ENCODE results near the gene INSYN2A. TPM values are rescaled to one million over a fixed set of nuclear protein-coding genes. Genes with fewer than 3 reads are reported as not detected.

INSYN2A gene
- not detected for total RNA-seq

GRCh38 chr10:127196282-127197153, at the start of gene INSYN2A:
INSYN2A (minus strand) TSS chr10:127196591; CDS start chr10:127176395, 20,196 bp downstream.
- Histone ChIP-seq H3K4me1 (peaks cover 16% of the 10 kb centered on the region), H3K27ac (no peak within 1 kb of the TSS), H3K9me3 (no peaks in the 10 kb centered on the region), H3K27me3 (no peaks in the 10 kb centered on the region), H3K4me3 (no peak within 1 kb of the TSS), H3K36me3 (replicated peaks in 1 of 2; ENCODE audit: insufficient read depth in 1 of 2, low read depth in 2 of 2) (no peaks in the 10 kb centered on the region)
- ATAC-seq (peak; percentile 15), DNase-seq (peak in 2 of 4 donors; percentile 15 to 17)
- WGBS, 2 donors, result 16 to 57% methylated on average over 27 to 47 of the region's 81 CpGs
- intact Hi-C loops (cut with DNase I), result no loop called here
- no peak for TF ChIP-seq POLR2A (IDR thresholded peaks at IDR 0.05)

- Histone ChIP-seq H3K27me3 (no peaks in the 10 kb centered on the region), H3K9me3 (no peaks in the 10 kb centered on the region), H3K4me1 (no peaks in the 10 kb centered on the region), H3K36me3 (replicated peaks in 1 of 2; ENCODE audit: insufficient read depth in 1 of 2, low read depth in 2 of 2) (no peaks in the 10 kb centered on the region), H3K27ac (no peak overlapping the region), H3K4me3 (no peak overlapping the region)
- DNase-seq (no peak), ATAC-seq (no peak)
- WGBS, 2 donors, result 75 to 95% methylated on average over 10 of the region's 10 CpGs
- intact Hi-C loops (cut with DNase I), result no loop called here
- TF ChIP-seq POLR2A (IDR thresholded peaks at IDR 0.05) (no peak), CTCF (IDR thresholded peaks at IDR 0.05) (no peak)
Measured at GRCh38 chr10:127245456-127245855, 49.1 kb upstream of the INSYN2A start.

- WGBS, 2 donors, result 36 to 48% methylated on average over 4 of the region's 4 CpGs
- Histone ChIP-seq H3K36me3 (replicated peaks in 1 of 2; ENCODE audit: insufficient read depth in 1 of 2, low read depth in 2 of 2) (no peaks in the 10 kb centered on the region), H3K27ac (no peak overlapping the region), H3K27me3 (no peaks in the 10 kb centered on the region), H3K9me3 (no peaks in the 10 kb centered on the region), H3K4me3 (no peak overlapping the region), H3K4me1 (no peaks in the 10 kb centered on the region)
- no peak for ATAC-seq
- intact Hi-C loops (cut with DNase I), result no loop called here
- DNase-seq, result peak; percentile 13 to 45 (median 22)
- TF ChIP-seq POLR2A (IDR thresholded peaks at IDR 0.05) (no peak), CTCF (IDR thresholded peaks at IDR 0.05) (peak in 6 of 7 experiments; percentile 12 to 37 (median 26))
Measured at GRCh38 chr10:127243490-127244272, 47.3 kb upstream of the INSYN2A start.

- H3K27me3 ChIP-seq, result no peaks in the 10 kb centered on the region
- no peaks in the 10 kb centered on the region for H3K36me3 ChIP-seq (replicated peaks in 1 of 2; ENCODE audit: insufficient read depth in 1 of 2, low read depth in 2 of 2)
- WGBS, 2 donors, result 69 to 79% methylated on average over 3 of the region's 3 CpGs
- intact Hi-C loops (cut with DNase I), result no loop called here
- H3K9me3 ChIP-seq, result no peaks in the 10 kb centered on the region
- H3K4me3 ChIP-seq, result no peak overlapping the region
- no peak for TF ChIP-seq CTCF (IDR thresholded peaks at IDR 0.05)
- no peak for TF ChIP-seq POLR2A (IDR thresholded peaks at IDR 0.05)
- no peak for DNase-seq
- no peak overlapping the region for H3K27ac ChIP-seq
- ATAC-seq, result no peak
- H3K4me1 ChIP-seq, result no peaks in the 10 kb centered on the region
Measured at GRCh38 chr10:127242914-127243313, 46.5 kb upstream of the INSYN2A start.

- 69 to 74% methylated on average over 3 of the region's 3 CpGs for WGBS, 2 donors
- no peak overlapping the region for H3K4me3 ChIP-seq
- no peak for DNase-seq
Measured at GRCh38 chr10:127236266-127236665, 39.9 kb upstream of the INSYN2A start.

More at GRCh38 chr10:127236266-127236665, 39.9 kb upstream of the INSYN2A start:
- intact Hi-C loops (cut with DNase I), result no loop called here
- no peak for ATAC-seq
- H3K4me1 ChIP-seq, result no peaks in the 10 kb centered on the region
- H3K9me3 ChIP-seq, result no peaks in the 10 kb centered on the region
- no peak overlapping the region for H3K27ac ChIP-seq
- no peak for TF ChIP-seq CTCF (IDR thresholded peaks at IDR 0.05)
- TF ChIP-seq POLR2A (IDR thresholded peaks at IDR 0.05), result no peak
- no peaks in the 10 kb centered on the region for H3K27me3 ChIP-seq
- H3K36me3 ChIP-seq (replicated peaks in 1 of 2; ENCODE audit: insufficient read depth in 1 of 2, low read depth in 2 of 2), result no peaks in the 10 kb centered on the region

All from body of pancreas (tissue), 4 donors.